Karpas-422 (cell line): ENCODE measurements around the gene ALS2CL. TPM values are rescaled to one million over a fixed set of nuclear protein-coding genes. Genes with fewer than 3 reads are reported as not detected.

Experiments
- DNase-seq: peaks from one replicate; pipeline ENCODE4 v3.0.0-alpha.2; 2015
- H2AFZ ChIP-seq: fragments of 200-600 bp; sonication (generic); 2 replicates; pipeline ENCODE4 v1.6.1; 2014; ENCODE audit warnings: antibody characterized with exemption, low read length, mixed read lengths
- H3K27ac ChIP-seq: fragments of 200-600 bp; sonication (generic); 2 replicates; pipeline ENCODE4 v1.5.1; 2014; ENCODE audit warnings: mild to moderate bottlenecking, low read length, moderate library complexity
- H3K27me3 ChIP-seq: fragments of 200-600 bp; sonication (generic); 2 replicates; pipeline ENCODE4 v1.6.1; 2014; ENCODE audit warnings: low read length, mixed read lengths
- H3K36me3 ChIP-seq: fragments of 200-600 bp; sonication (generic); 2 replicates; pipeline ENCODE4 v1.6.1; 2014; ENCODE audit warnings: low read length, mixed read lengths; ENCODE audit not compliant: insufficient read depth
- H3K4me1 ChIP-seq: fragments of 200-600 bp; sonication (generic); 2 replicates; pipeline ENCODE4 v1.6.1; 2014; ENCODE audit warnings: mild to moderate bottlenecking, low read length, mixed read lengths
- H3K4me2 ChIP-seq: fragments of 200-600 bp; sonication (generic); 2 replicates; pipeline ENCODE4 v1.6.1; 2014; ENCODE audit warnings: low read length, low read depth, mild to moderate bottlenecking; ENCODE audit not compliant: poor library complexity, severe bottlenecking
- H3K4me3 ChIP-seq: fragments of 200-600 bp; sonication (generic); 2 replicates; pipeline ENCODE4 v1.5.1; 2014; ENCODE audit warnings: mild to moderate bottlenecking, antibody characterized with exemption, low read length, mixed read lengths
- H3K79me2 ChIP-seq: fragments of 200-600 bp; sonication (generic); 2 replicates; pipeline ENCODE4 v1.6.1; 2014; ENCODE audit warnings: mild to moderate bottlenecking, low read length, mixed read lengths
- H3K9ac ChIP-seq: fragments of 200-600 bp; sonication (generic); 2 replicates; pipeline ENCODE4 v1.6.0; 2014; ENCODE audit warnings: low read length
- H3K9me2 ChIP-seq: fragments of 200-600 bp; sonication (generic), shearing (Covaris generic); replicated peaks from 2 replicates; pipeline ENCODE4 v1.6.0; 2014; ENCODE audit warnings: mild to moderate bottlenecking, low read length, moderate library complexity; ENCODE audit not compliant: insufficient read depth
- H3K9me3 ChIP-seq: fragments of 300-700, 200-600 bp; sonication (generic); 2 replicates; pipeline ENCODE4 v1.6.1; 2014; ENCODE audit warnings: low read length, mixed read lengths
- H4K20me1 ChIP-seq: fragments of 200-600 bp; sonication (generic); 2 replicates; pipeline ENCODE4 v1.6.1; 2014; ENCODE audit warnings: mild to moderate bottlenecking, antibody characterized with exemption, low read length, low read depth; ENCODE audit not compliant: insufficient read depth
- total RNA-seq: library from RNA; depleted of rRNA; stranded (reverse); fragments of >200 nt; shearing (Covaris generic); gene quantifications from 2 replicates; pipeline ENCODE4 v1.2.3, GENCODE V29; 2014; ENCODE audit warnings: low replicate concordance

The ALS2CL gene
- total RNA-seq, 1 experiment from 2014 or later, result not detected

- H3K79me2 ChIP-seq, result no peaks in the 10 kb centered on the region
- DNase-seq, result no peak
- H3K9me2 ChIP-seq, result no peaks in the 10 kb centered on the region
- H3K4me2 ChIP-seq, result no peak overlapping the region
- no peaks in the 10 kb centered on the region for H3K9me3 ChIP-seq
- no peak overlapping the region for H3K4me3 ChIP-seq
- no peak overlapping the region for H3K27ac ChIP-seq
- H3K36me3 ChIP-seq, result no peaks in the 10 kb centered on the region
- H4K20me1 ChIP-seq, result no peaks in the 10 kb centered on the region
- no peak overlapping the region for H2AFZ ChIP-seq
- no peaks in the 10 kb centered on the region for H3K27me3 ChIP-seq
- no peaks in the 10 kb centered on the region for H3K4me1 ChIP-seq
- H3K9ac ChIP-seq, result no peak overlapping the region
These were observed 13.1 kb downstream of the ALS2CL start for GRCh38 chr3:46680298-46680826.

DNA sequence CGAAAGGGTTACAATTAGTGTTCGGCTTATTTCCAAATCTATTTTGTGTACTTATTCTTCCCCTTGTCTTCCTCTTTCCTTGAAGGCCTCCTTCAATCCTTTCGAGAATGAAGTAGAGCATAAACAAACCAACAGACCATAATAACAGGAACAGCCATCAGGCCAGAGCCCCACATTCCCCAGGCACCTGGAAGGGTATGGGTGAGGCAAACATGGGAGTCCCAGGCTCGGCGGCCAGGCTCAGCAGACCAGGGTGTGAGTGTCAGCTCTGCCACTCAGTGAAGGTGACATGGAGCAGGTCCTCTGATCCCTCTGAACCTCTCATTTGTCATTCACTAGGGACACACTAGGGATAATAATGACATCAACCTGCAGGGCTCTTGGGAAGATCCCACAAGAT is 13.8 kb downstream of the ALS2CL start:
- Histone ChIP-seq H3K4me1 (no peaks in the 10 kb centered on the region), H3K9me2 (no peaks in the 10 kb centered on the region), H4K20me1 (no peaks in the 10 kb centered on the region), H3K4me3 (no peak overlapping the region), H3K9ac (no peak overlapping the region), H3K79me2 (no peaks in the 10 kb centered on the region), H3K9me3 (no peaks in the 10 kb centered on the region), H3K27me3 (no peaks in the 10 kb centered on the region), H3K36me3 (no peaks in the 10 kb centered on the region), H3K4me2 (no peak overlapping the region), H2AFZ (no peak overlapping the region), H3K27ac (no peak overlapping the region)
- no peak for DNase-seq

GRCh38 chr3:46678280-46678679 is 15.2 kb downstream of the ALS2CL start:
- H3K4me2 ChIP-seq, result no peak overlapping the region
- H3K36me3 ChIP-seq, result no peaks in the 10 kb centered on the region
- H3K9me2 ChIP-seq, result no peaks in the 10 kb centered on the region
- no peak overlapping the region for H3K27ac ChIP-seq
- DNase-seq, result no peak
- H3K4me1 ChIP-seq, result no peaks in the 10 kb centered on the region
- no peak overlapping the region for H3K9ac ChIP-seq
- no peaks in the 10 kb centered on the region for H3K79me2 ChIP-seq
- H3K9me3 ChIP-seq, result no peaks in the 10 kb centered on the region
- no peaks in the 10 kb centered on the region for H4K20me1 ChIP-seq
- no peaks in the 10 kb centered on the region for H3K27me3 ChIP-seq
- H2AFZ ChIP-seq, result no peak overlapping the region
- H3K4me3 ChIP-seq, result no peak overlapping the region

GRCh38 chr3:46677411-46677726 is 16.1 kb downstream of the ALS2CL start:
- H3K9me3 ChIP-seq, result no peaks in the 10 kb centered on the region
- no peak for DNase-seq
- no peak overlapping the region for H3K27ac ChIP-seq
- no peak overlapping the region for H3K4me2 ChIP-seq
- H4K20me1 ChIP-seq, result no peaks in the 10 kb centered on the region
- no peaks in the 10 kb centered on the region for H3K4me1 ChIP-seq
- no peak overlapping the region for H3K4me3 ChIP-seq
- H3K27me3 ChIP-seq, result no peaks in the 10 kb centered on the region
- no peaks in the 10 kb centered on the region for H3K79me2 ChIP-seq
- no peaks in the 10 kb centered on the region for H3K9me2 ChIP-seq
- H3K36me3 ChIP-seq, result no peaks in the 10 kb centered on the region
- H3K9ac ChIP-seq, result no peak overlapping the region
- H2AFZ ChIP-seq, result no peak overlapping the region

- no peaks in the 10 kb centered on the region for H3K79me2 ChIP-seq
- no peak overlapping the region for H2AFZ ChIP-seq
- H3K4me2 ChIP-seq, result no peak overlapping the region
- no peaks in the 10 kb centered on the region for H3K27me3 ChIP-seq
- H3K27ac ChIP-seq, result no peak overlapping the region
- no peaks in the 10 kb centered on the region for H3K4me1 ChIP-seq
- no peaks in the 10 kb centered on the region for H4K20me1 ChIP-seq
- no peaks in the 10 kb centered on the region for H3K9me2 ChIP-seq
- no peaks in the 10 kb centered on the region for H3K36me3 ChIP-seq
- H3K9ac ChIP-seq, result no peak overlapping the region
- no peak overlapping the region for H3K4me3 ChIP-seq
- DNase-seq, result no peak
- H3K9me3 ChIP-seq, result no peaks in the 10 kb centered on the region
These were observed 16.7 kb downstream of the ALS2CL start for GRCh38 chr3:46676601-46677410.

DNA sequence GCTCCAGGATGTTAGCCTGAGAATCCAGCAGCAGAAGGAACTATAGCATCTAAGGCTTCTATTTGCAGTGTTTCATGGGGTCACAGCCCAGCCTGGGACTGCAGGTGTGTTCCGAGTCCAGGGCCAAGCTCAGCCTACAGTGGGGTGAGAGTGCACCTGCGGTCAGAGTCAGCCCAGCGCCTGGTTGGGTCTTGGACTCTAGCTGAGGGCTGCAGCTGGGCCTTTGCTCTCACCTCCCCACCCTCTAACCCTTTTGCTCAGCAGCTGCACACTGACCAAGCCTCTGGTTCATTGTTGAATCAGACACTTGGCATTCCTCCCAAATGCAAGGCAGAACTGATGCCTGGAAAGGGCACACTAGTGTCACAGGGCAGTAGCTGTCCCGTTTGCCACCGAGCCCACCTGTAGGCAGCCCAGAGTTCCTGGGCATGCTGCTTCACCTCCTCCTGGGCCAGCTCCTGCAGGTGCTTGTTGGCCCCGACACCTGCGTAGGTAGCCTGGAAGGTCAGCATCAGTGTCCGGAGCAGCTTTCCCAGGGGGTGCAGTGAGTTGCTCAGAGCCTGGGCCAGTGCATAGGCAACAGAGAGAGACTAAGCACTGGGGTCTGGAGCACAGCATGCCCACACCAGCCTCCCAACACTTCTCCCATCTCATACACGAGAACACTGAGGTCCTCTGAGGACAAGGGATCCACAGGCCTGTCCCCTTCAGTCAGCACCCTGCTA is 17.5 kb downstream of the ALS2CL start:
- Histone ChIP-seq H3K4me2 (no peak overlapping the region), H3K27ac (no peak overlapping the region), H3K4me3 (no peak overlapping the region), H3K9ac (no peak overlapping the region), H3K36me3 (no peaks in the 10 kb centered on the region), H3K79me2 (no peaks in the 10 kb centered on the region), H3K9me3 (no peaks in the 10 kb centered on the region), H2AFZ (no peak overlapping the region), H4K20me1 (no peaks in the 10 kb centered on the region; the same call in 1 of the 2 replicates), H3K4me1 (no peaks in the 10 kb centered on the region), H3K9me2 (no peaks in the 10 kb centered on the region), H3K27me3 (no peaks in the 10 kb centered on the region)
- no peak for DNase-seq

- Histone ChIP-seq H3K4me1 (no peaks in the 10 kb centered on the region), H3K4me3 (no peak overlapping the region), H3K9ac (no peak overlapping the region), H2AFZ (no peak overlapping the region), H3K4me2 (no peak overlapping the region), H3K9me2 (no peaks in the 10 kb centered on the region), H3K9me3 (no peaks in the 10 kb centered on the region), H3K27me3 (no peaks in the 10 kb centered on the region), H3K36me3 (no peaks in the 10 kb centered on the region), H4K20me1 (no peaks in the 10 kb centered on the region; the same call in 1 of the 2 replicates), H3K79me2 (no peaks in the 10 kb centered on the region), H3K27ac (no peak overlapping the region)
- no peak for DNase-seq
These were observed 18.1 kb downstream of the ALS2CL start for GRCh38 chr3:46675426-46675825.

- Histone ChIP-seq H3K4me1 (no peaks in the 10 kb centered on the region), H3K36me3 (no peaks in the 10 kb centered on the region)
These were observed 19.2 kb downstream of the ALS2CL start for GRCh38 chr3:46674031-46674845.

More at GRCh38 chr3:46674031-46674845, 19.2 kb downstream of the ALS2CL start:
- DNase-seq, result peak; percentile 51
- H3K27ac ChIP-seq, result no peak overlapping the region
- no peak overlapping the region for H3K4me2 ChIP-seq
- no peaks in the 10 kb centered on the region for H3K79me2 ChIP-seq
- no peak overlapping the region for H2AFZ ChIP-seq
- no peaks in the 10 kb centered on the region for H3K9me2 ChIP-seq
- no peaks in the 10 kb centered on the region for H3K9me3 ChIP-seq
- H3K27me3 ChIP-seq, result no peaks in the 10 kb centered on the region
- H3K4me3 ChIP-seq, result no peak overlapping the region
- H4K20me1 ChIP-seq, result no peaks in the 10 kb centered on the region; the same call in 1 of the 2 replicates
- H3K9ac ChIP-seq, result no peak overlapping the region
